GM12878 (cell line): ENCODE measurements around the gene SLC2A9. TPM values are rescaled to one million over a fixed set of nuclear protein-coding genes. Genes with fewer than 3 reads are reported as not detected.

Experiments
- ATAC-seq: fragments of 200-7000 bp; cut with Tn5 transposase; 3 replicates; pipeline ENCODE4 v1.9.1; 2020; ENCODE audit warnings: mild to moderate bottlenecking, moderate library complexity
- BruUV-seq: library from RNA; stranded (reverse); fragments of 400-500 nt; replicated peaks from 2 replicates; lab custom pipeline; 2021; lab: Mats Ljungman, UMichigan
- CTCF ChIA-PET: fragments of 300-600 bp; sonication (Branson Sonifier 250); formaldehyde crosslinking; extraction: SDS; loops from one replicate; lab custom pipeline; 2021; ENCODE audit warnings: inconsistent platforms; lab: Yijun Ruan, JAX
- POLR2A ChIA-PET: fragments of 350-600 bp; formaldehyde crosslinking; extraction: SDS; loops from one replicate; lab custom pipeline; 2021; ENCODE audit warnings: inconsistent platforms; lab: Charles Lee
- RAD21 ChIA-PET: fragments of 300-600 bp; sonication (Branson Sonifier 250); formaldehyde crosslinking; loops from one replicate; lab custom pipeline; 2023; ENCODE audit warnings: antibody characterized with exemption; ENCODE audit not compliant: unreplicated experiment; lab: Charles Lee
- SMC1A ChIA-PET: fragments of 300-600 bp; sonication (Branson Sonifier 250); formaldehyde crosslinking; loops from one replicate; lab custom pipeline; 2023; ENCODE audit not compliant: unreplicated experiment, uncharacterized antibody; lab: Charles Lee
- DNase-seq: peaks from one replicate; pipeline ENCODE4 v3.0.0-alpha.2; 2011; ENCODE audit warnings: low read depth, low spot score
- FAIRE-seq: peaks from 3 replicates; lab custom pipeline; 2011; peaks lifted over from hg19 to GRCh38; lab: Jason Lieb, UNC
- H2AFZ ChIP-seq: 2 replicates; pipeline ENCODE4 v1.6.0; 2011; ENCODE audit warnings: low read depth, low read length, control low read depth; ENCODE audit not compliant: control insufficient read depth
- H3K27ac ChIP-seq: 2 replicates; pipeline ENCODE4 v1.5.1; 2011; ENCODE audit warnings: control low read depth; ENCODE audit not compliant: control insufficient read depth, insufficient read depth
- H3K27me3 ChIP-seq, 2 experiments: replicated peaks in 1 of 2; 2 replicates each; pipeline versions ENCODE4 v1.6.0 to v1.6.1; 2011; ENCODE audit warnings: low read length in 1 of 2; ENCODE audit not compliant: control insufficient read depth in 2 of 2, insufficient read depth in 2 of 2
- H3K36me3 ChIP-seq, 2 experiments: 2 replicates each; pipeline ENCODE4 v1.5.1; 2011; ENCODE audit warnings: low read length in 1 of 2; ENCODE audit not compliant: control insufficient read depth in 2 of 2, insufficient read depth in 2 of 2
- H3K4me1 ChIP-seq: 2 replicates; pipeline ENCODE4 v1.6.1; 2011; ENCODE audit warnings: mild to moderate bottlenecking, low read length, moderate library complexity, mixed read lengths; ENCODE audit not compliant: control insufficient read depth, insufficient read depth
- H3K4me2 ChIP-seq: 2 replicates; pipeline ENCODE4 v1.6.0; 2011; ENCODE audit warnings: control low read depth; ENCODE audit not compliant: control insufficient read depth, insufficient read depth
- H3K4me3 ChIP-seq: fragments of 200-600 bp; sonication (generic); 2 replicates; pipeline ENCODE4 v1.5.1; 2016
- H3K79me2 ChIP-seq: 2 replicates; pipeline ENCODE4 v1.6.0; 2011; ENCODE audit warnings: low read length; ENCODE audit not compliant: control insufficient read depth, insufficient read depth
- H3K9ac ChIP-seq: 2 replicates; pipeline ENCODE4 v1.8.0; 2011; ENCODE audit warnings: low read length, control low read depth, mixed read lengths; ENCODE audit not compliant: control insufficient read depth, insufficient read depth
- H3K9me3 ChIP-seq: replicated peaks from 3 replicates; pipeline ENCODE4 v1.5.1; 2011; ENCODE audit warnings: mild to moderate bottlenecking, low read length; ENCODE audit not compliant: control insufficient read depth, insufficient read depth
- H4K20me1 ChIP-seq: 2 replicates; pipeline ENCODE4 v1.6.0; 2011; ENCODE audit not compliant: control insufficient read depth, insufficient read depth
- E4F1 ChIP-seq: fragments of 450-650 bp; IDR thresholded peaks from 2 replicates; pipeline ENCODE4 v1.6.1; 2018; ENCODE audit warnings: borderline replicate concordance, mild to moderate bottlenecking; ENCODE audit not compliant: partially characterized antibody
- FOXK2 ChIP-seq: fragments of 450-650 bp; IDR thresholded peaks from 2 replicates; pipeline ENCODE4 v1.6.1; 2017; ENCODE audit warnings: mild to moderate bottlenecking, moderate library complexity
- IRF4 ChIP-seq: IDR thresholded peaks from 2 replicates; pipeline ENCODE4 v1.6.1; 2011; ENCODE audit warnings: low read depth, low read length
- JUNB ChIP-seq: IDR thresholded peaks from 2 replicates; pipeline ENCODE4 v1.6.1; 2016; ENCODE audit warnings: antibody characterized with exemption, mild to moderate bottlenecking
- MTA3 ChIP-seq: IDR thresholded peaks from 2 replicates; pipeline ENCODE4 v1.6.1; 2012; ENCODE audit warnings: low read length, inconsistent platforms, borderline replicate concordance
- PAX5 ChIP-seq: IDR thresholded peaks from 2 replicates; pipeline ENCODE4 v1.6.1; 2011; ENCODE audit warnings: low read depth, low read length, borderline replicate concordance
- PML ChIP-seq: IDR thresholded peaks from 2 replicates; pipeline ENCODE4 v1.6.1; 2012; ENCODE audit warnings: low read length, inconsistent platforms
- SKIL ChIP-seq: fragments of 450-650 bp; IDR thresholded peaks from 2 replicates; pipeline ENCODE4 v1.6.1; 2017; ENCODE audit warnings: mild to moderate bottlenecking, low read depth, inconsistent platforms; ENCODE audit not compliant: poor library complexity, severe bottlenecking
- SMC3 ChIP-seq: IDR thresholded peaks from 2 replicates; pipeline ENCODE4 v1.6.1; 2011; ENCODE audit warnings: low read length, improper control_type of control experiment, borderline replicate concordance
- SUPT20H ChIP-seq: IDR thresholded peaks from 2 replicates; pipeline ENCODE4 v1.6.1; 2011; ENCODE audit warnings: low read depth, mild to moderate bottlenecking, low read length, moderate library complexity, borderline replicate concordance; ENCODE audit not compliant: control insufficient read depth
- USF1 ChIP-seq: IDR thresholded peaks from 2 replicates; pipeline ENCODE4 v1.6.1; 2011; ENCODE audit warnings: borderline replicate concordance, low read depth, mild to moderate bottlenecking, moderate library complexity, mixed read lengths, low read length; ENCODE audit not compliant: insufficient read depth; ENCODE audit errors: extremely low read length
- WGBS: methylation state at CpG from one replicate; pipeline ENCODE4 v1.1.6; 2016; ENCODE audit warnings: low lambda C conversion rate; ENCODE audit not compliant: insufficient replicate concordance, insufficient coverage; ENCODE audit errors: missing lambda C conversion rate; 5-methylcytosine and 5-hydroxymethylcytosine counted together
- in situ Hi-C: fragments of 300-500 bp; cut with MboI; formaldehyde crosslinking; loops from 9 replicates; pipeline ENCODE4 v1.14.3; 2018; ENCODE audit warnings: mixed read lengths
- intact Hi-C: fragments of 100-400 bp; cut with micrococcal nuclease; formaldehyde crosslinking; loops from one replicate; pipeline ENCODE4 v1.14.2; 2022; ENCODE audit not compliant: unreplicated experiment
- polyA plus RNA-seq, 11 experiments: library from polyadenylated mRNA; depleted of rRNA in 4 of 11; unstranded in 6 of 11; stranded (reverse) in 5 of 11; fragments of >200 nt; fragmentation: Nextera tagmentation in 4 of 11; fragmentation: Illumina TruSeq in 1 of 11; extraction: Ambion mirVana in 4 of 11; extraction: Trizol in 1 of 11; gene quantifications; 1 replicate in 1 of 11; 2 replicates in 10 of 11; pipeline versions ENCODE4 v1.2.1 to v1.2.3, GENCODE V29; 2011 to 2016; ENCODE audit warnings: inconsistent platforms in 2 of 11, missing spikeins in 2 of 11, low read depth in 1 of 11
- total RNA-seq, 4 experiments: library from RNA; depleted of rRNA in 3 of 4; stranded (reverse); fragments of >200 nt in 3 of 4; fragmentation: Illumina TruSeq in 1 of 4; extraction: Trizol in 1 of 4; gene quantifications; 2 replicates each; pipeline versions ENCODE4 v1.2.1 to v1.2.3, GENCODE V29; 2013 to 2021

SLC2A9 gene
- total and polyA plus RNA-seq, 10 of the 15 experiments (the other 5 are each of a cell fraction or from before 2014, with no cell fraction given): 0.28 to 2.8 (median 1.2) TPM

GRCh38 chr4:10022346-10023049 lies 1.2 kb upstream of the SLC2A9 start:
- Histone ChIP-seq H3K9ac (no peak overlapping the region), H3K4me3 (no peak overlapping the region), H3K4me1 (peaks cover 12% of the 10 kb centered on the region), H3K79me2 (no peaks in the 10 kb centered on the region), H3K27ac (no peak overlapping the region), H3K4me2 (no peak overlapping the region), H4K20me1 (no peaks in the 10 kb centered on the region), H3K36me3 (no peaks in the 10 kb centered on the region), H3K9me3 (no peaks in the 10 kb centered on the region), H3K27me3 (no peaks in the 10 kb centered on the region; a peak in 1 of 4 replicates), H2AFZ (no peak overlapping the region)
- TF ChIP-seq MTA3 (no peak), SUPT20H (no peak), SMC3 (no peak), IRF4 (no peak), PML (no peak), JUNB (no peak)
- WGBS: 56% methylated on average over 14 of the region's 14 CpGs
- ATAC-seq (no peak), FAIRE-seq (no peak), DNase-seq (no peak)
- no TSS peak for BruUV-seq
- SMC1A ChIA-PET: interaction anchor here (1.7 to 1.9 kb wide), 2 partner anchors 7 to 15 kb away, joined by 4 to 7 read pairs; no protein-coding TSS in a partner anchor
- RAD21 ChIA-PET: no interaction called here
- CTCF ChIA-PET: interaction anchor here (1.0 kb wide), 1 partner anchor 276 kb away, joined by 4 read pairs; no protein-coding TSS in a partner anchor
- in situ Hi-C loops (loop anchor here (10.0 kb wide), 1 partner anchor 488 kb away; no protein-coding TSS in a partner anchor), intact Hi-C loops (no loop called here)
- POLR2A ChIA-PET: interaction anchor here (0.7 kb wide), 1 partner anchor 48 kb away, joined by 4 read pairs; no protein-coding TSS in a partner anchor

- no peak for TF ChIP-seq PAX5
- TF ChIP-seq USF1: no peak
- TF ChIP-seq FOXK2: no peak
- no peak for TF ChIP-seq SKIL
- no peak for TF ChIP-seq E4F1
- H3K4me2 ChIP-seq: no peak overlapping the region
- no peaks in the 10 kb centered on the region for H3K9me3 ChIP-seq
- SMC1A ChIA-PET: no interaction called here
- in situ Hi-C loops: loop anchor here (10.0 kb wide), 1 partner anchor 487 kb away; no protein-coding TSS in a partner anchor
- H3K4me3 ChIP-seq: no peak overlapping the region
- BruUV-seq: no TSS peak
- no peak overlapping the region for H2AFZ ChIP-seq
- H3K9ac ChIP-seq: no peak overlapping the region
- no peaks in the 10 kb centered on the region for H3K79me2 ChIP-seq
- no peak overlapping the region for H3K27ac ChIP-seq
- no peaks in the 10 kb centered on the region; a peak in 1 of 4 replicates for H3K27me3 ChIP-seq
- H4K20me1 ChIP-seq: no peaks in the 10 kb centered on the region
- CTCF ChIA-PET: interaction anchor here (0.6 kb wide), 1 partner anchor 260 kb away, joined by 3 read pairs; no protein-coding TSS in a partner anchor
- peaks cover 12% of the 10 kb centered on the region for H3K4me1 ChIP-seq
- POLR2A ChIA-PET: interaction anchor here (0.7 kb wide), 1 partner anchor 48 kb away, joined by 4 read pairs; no protein-coding TSS in a partner anchor
- FAIRE-seq (no peak), ATAC-seq (no peak), DNase-seq (no peak)
- no peaks in the 10 kb centered on the region for H3K36me3 ChIP-seq
- intact Hi-C loops: no loop called here
- RAD21 ChIA-PET: no interaction called here
- 60% methylated on average over 2 of the region's 5 CpGs for WGBS
Observed at GRCh38 chr4:10021653-10022023, 341 bp upstream of the SLC2A9 start.
